ENCODE measurements around the gene USP4.
A peak's percentile ranks its signal among the peaks of the same experiment; 100 is the strongest.

Gene USP4

DNA sequence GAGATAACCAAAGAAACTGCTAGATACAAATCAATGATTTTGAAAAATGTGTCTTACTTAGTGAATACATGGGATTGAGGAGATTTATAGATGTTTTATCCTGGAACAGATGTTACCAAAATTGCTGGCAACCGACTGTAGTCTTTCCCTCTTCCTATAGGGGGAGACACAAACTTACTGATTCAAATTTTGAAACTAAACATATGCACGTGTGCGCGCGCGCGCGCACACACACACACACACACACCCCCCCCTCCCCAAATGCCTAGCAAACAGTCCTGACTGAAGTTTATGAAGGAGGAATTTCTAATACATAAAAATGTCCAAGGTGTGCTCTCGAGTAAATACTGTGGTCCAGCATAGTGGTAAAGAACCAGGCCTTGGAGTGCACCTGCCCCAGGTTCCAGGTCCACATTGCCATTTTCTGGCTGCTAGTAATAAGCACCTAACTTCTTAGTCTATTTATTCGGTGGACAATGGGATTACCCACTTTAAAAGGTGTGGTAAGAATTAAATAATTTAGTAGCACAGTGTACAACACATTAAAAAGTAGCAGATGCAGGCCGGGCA, 44.3 kb downstream of the USP4 start:
- DNase-seq = peak; percentile 28 to 58

DNA sequence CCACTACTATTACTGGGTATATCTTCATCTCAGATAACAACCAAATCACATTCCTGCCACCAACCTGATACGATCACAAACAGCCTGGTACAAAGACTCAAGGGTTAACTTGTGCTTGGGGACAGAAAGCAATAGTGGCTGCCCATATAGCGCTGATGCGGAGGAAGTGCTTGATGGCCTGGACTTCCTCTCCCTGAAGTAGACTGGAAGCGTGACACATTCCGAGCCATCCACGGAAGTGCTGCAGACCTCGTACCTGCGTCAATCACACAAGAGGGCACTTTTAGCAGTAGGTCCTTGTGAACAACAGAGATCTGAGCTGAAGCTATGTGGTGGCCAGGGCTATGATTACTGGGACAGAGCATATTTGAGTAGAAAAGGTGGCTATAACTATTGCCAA, 45.5 kb downstream of the USP4 start:
- DNase-seq = no peak

DNA sequence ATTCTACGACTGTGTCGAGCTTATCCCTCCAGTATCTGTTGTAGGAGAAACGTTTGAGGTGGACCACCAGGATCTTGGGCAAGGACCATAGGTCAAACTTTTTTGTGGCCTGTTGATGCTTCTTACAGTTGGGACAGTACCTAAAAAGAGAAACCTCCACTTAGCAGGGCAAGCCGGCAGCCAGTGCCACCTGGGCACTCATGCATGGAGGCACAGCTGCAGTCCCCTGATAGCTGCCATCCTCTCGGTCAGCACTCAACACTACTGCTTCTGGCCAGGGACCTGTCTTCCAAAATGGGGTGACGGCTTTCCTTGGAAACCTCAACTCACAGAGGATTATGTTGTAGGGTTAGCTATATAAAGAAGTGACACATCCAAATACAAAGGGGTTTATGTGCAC, 55.9 kb downstream of the USP4 start:
- DNase-seq = no peak

DNA sequence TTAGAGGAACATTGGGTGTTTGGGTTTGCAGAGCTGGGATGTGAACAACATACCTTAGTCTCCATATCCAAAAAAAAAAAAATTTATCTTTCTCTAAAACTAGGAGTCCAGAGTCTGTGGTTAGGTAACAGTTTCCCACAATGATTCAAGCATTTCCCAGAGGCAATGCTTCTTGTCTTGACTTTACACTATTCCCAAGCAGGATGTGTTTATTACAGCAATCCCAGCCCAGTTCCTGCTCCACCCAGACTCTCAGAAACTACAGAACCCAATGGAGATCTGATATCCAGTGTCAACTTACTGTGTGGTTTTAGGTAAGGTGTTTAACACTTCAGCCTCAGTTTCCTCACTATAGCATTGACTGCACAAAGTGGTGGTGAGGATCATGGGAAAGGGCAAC, 60.5 kb downstream of the USP4 start:
- no peak for DNase-seq

DNA sequence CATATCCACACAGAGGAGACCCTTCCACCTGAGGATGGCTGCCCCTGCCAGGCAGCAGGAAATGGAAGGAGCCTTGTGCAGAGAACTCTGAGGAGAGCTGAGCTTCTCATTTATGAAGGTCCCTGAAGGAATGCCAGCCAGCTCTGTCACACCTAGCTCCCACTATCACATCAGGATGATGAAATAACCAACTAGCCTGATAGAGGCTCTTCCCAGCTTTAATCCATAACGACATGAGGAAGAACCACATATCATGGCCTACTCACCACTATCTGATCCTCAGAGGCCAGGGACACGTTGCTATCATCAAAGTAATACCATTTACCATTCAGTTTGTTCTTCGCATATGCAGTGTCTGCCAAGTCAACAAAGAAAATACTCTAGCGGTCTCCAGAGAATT, 61.3 kb downstream of the USP4 start:
- no peak for DNase-seq

DNA sequence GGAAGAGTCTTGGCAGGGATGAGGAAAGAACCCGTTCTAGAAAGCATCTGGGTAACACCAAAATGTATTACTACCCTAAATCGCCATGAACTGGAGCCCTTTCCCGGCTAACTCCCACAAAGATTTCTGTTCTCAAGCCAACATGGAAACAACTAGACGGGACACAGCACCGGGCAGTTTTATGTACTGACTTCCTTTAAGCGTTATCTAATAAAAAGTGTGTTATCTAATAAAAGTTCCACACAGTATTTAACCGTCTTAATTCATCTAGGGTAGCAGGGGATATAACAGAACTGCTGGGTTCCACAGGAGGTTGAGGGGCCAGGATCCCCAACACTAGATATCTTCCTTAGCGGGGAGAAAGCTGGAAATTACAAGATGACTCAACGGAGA, 62.5 kb downstream of the USP4 start:
- no peak for DNase-seq

DNA sequence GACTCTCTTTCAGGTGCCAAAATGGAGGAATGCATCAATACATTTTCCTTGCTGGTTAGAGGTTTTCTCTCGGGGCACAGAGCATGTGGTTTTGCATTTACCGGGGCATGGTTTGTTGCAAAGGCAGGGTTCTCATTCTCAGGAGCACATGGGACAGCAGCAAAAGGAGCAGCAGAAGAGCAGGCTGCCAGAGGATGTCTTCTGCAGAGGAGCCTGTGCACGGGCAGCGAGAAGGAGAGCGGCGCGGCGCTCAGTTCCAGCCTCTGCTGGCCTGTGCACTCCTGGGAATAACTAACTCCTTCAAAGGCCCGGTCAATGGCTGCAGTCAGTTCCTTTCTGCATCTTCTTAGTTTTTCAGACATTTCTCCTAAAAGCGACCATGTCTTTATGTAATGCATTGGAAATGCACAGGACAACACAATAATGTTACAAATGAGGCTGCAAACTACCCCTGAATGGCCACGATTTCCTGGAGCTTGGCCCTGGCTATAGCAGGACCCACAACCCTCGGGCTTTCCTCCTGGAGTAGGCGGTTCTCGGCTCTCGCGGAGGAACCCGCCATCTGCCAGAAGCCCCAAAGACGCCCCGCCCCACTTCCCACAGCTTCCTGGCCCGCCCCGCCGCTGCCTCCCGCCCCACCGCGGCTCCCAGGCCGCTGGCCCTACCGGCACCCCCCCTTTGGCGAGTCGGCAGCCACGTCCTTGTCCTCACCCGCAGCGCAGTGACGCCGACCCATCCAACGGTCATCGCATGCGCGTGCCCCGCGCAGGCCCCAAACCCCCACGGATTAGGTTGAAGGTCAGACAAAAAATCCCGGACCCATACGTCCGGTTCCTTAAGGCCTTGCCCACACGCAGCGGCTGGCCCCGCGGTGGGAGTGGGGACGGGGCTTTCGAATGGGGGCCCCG, 63.1 kb downstream of the USP4 start, which contains the start of gene C3orf62:
TSS of gene C3orf62 (minus strand) at position 758 of the 908 bp plus-strand sequence. CDS start at position 398, 360 bp downstream.
- peak; percentile 68 to 70 for DNase-seq

DNA sequence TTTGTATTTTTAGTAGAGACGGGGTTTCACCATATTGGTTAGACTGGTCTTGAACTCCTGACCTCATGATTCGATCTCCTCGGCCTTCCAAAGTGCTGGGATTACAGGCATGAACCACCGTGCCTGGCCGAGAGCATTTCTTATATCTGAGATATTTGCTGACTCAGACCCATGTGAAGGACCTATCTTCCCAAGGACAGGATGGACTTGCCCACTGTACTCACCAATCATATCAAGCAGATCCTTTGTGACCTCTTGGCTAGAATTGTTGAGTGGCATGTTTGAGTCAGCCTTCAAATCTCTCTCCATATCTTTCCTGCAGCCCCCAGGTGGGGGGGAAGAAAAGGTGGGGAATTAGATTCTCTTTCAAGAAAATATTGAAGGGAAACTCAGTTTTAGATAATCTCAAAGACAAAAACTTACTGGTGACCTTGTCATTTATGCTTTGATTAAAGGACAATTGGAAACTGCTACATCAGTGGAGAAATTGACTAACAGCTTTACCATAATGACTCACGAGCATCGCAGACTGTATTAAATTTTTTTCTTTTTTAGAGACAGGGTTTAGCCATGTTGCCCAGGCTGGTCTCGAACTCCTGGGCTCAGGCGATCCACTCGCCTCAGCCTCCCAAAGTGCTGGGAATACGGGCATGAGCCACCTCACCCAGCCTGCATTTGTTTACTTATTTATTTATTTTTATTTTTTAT, 65.9 kb downstream of the USP4 start:
- no peak for DNase-seq

DNA sequence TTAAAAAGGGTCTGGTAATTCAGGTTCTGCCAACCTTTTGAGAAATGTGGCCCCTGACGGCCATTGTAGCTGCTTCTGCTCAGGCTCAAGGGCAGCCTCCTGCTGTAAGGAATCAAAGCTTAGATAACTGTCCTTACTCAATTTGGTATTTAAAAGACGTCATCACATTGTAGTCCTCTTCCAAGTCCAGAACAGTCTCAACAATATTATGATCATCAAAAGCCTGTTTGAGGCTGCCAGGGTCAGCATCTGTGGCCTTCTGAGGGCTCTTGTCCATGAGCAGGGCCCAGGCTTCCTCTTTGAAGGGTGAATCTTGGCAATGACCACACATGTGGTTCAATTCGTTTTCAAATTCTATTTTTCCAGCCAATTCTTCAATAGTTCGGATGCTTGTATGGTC, 68.8 kb downstream of the USP4 start:
- no peak for DNase-seq

DNA sequence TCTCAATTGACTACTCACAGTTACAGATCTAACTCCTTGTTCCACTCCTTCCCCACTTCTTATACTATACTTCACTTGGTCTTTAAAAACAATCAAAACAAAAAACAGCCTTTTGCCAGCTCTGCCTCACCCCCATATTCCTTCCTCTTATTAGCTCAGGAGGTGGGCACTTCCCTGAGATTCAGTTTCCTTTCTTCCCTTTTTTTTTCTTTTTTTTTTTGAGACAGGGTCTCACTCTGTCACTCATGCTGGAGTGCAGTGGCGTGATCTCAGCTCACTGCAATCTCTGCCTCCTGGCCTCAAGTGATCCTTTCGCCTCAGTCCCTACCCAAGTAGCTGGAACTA, 69.7 kb downstream of the USP4 start:
- no peak for DNase-seq

DNA sequence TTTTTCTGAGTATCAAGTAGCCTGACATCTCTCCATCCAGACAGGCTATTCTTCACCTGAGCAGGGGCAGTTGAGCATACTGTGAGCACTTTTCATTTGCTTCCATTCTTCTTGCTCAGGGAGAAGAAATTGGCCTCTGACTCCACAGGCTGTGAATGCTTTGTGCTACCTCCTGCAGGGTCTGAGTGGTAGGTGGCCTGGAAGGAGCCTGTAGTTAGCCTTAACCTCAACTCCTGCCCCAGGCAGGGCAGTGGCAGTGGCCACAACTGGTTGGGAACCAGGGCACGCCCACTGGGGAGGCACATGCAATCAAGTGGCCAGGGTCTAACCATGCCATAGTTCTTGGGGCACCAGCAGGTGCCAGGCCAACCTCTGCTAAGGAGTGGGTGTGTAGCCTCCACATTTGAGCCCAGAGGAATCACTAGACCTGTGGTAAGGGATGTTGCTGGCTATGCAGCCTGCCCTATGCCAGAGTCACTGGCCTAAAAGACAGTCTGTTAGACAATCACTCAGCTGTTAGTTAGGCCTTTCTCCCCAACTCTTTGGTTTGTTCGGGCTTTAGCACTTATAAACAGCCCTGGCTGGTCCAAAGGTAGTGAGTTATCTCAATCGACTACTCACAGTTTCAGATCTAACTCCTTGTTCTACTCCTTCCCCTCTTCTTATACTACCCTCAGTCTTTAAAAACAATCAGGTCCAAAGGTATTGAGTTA, 70.3 kb downstream of the USP4 start:
- DNase-seq = no peak

DNA sequence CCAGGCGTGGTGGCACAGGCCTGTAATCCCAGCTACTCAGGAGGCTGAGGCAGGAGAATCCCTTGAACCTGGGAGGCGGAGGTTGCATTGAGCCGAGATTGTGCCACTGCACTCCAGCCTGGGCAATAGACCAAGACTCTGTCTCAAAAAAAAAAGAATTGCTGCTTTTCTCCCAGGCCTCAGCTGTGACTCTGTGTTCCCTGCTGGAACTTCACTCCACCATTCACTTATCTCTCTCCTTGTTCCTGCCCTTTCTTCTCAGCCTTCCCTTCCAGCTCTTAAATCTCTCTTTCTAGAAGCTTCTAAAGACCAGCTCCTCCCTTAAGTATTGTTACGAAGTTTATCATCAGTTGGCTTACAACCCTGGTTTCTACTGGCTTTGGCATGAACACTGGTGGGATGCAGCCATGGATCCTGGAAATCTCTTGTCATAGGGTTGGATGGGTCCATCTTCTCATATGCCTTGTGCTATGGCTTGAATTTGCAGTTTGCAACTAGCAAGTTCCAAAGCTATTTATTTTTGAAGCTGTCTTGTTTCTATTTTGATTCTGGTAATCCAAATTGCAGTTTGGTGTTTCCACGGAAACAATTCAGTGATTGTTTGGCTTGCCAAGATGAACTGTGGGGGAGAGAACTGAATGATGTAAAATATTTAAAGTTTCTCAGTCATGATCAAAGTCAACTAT, 73.3 kb downstream of the USP4 start:
- no peak for DNase-seq

DNA sequence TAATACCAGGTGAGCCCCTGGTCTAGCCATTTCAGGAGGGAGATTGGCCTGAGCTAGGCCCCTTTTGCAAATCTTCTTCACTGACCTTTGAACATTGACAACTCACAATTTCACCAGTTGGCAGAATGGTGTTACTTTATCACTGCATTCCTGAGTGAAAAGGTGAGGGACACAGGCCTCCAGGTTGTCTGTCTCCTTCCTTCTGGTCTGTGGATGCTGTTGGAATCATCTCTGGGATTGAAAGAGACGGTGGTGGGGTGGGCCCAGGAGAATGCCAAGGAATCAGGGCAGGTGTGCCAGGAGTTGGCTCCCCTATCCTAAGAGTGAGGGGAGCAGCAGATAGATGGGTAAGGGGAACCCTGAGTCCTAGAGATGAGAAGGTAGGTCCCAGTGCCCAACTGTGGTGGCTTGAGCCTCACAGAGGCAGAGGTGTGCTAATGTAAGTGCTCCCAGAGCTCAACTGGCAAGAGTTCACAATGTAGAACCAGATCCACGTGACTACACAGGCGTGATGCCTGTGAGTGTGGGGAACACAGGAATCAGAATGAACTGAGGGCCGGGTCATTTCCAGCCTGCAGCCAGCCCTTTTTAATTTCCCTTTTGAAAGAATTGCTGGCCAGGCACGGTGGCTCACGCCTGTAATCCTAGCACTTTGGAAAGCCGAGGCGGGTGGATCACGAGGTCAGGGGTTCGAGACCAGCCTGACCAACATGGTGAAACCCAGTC, 74.0 kb downstream of the USP4 start:
- no peak for DNase-seq

DNA sequence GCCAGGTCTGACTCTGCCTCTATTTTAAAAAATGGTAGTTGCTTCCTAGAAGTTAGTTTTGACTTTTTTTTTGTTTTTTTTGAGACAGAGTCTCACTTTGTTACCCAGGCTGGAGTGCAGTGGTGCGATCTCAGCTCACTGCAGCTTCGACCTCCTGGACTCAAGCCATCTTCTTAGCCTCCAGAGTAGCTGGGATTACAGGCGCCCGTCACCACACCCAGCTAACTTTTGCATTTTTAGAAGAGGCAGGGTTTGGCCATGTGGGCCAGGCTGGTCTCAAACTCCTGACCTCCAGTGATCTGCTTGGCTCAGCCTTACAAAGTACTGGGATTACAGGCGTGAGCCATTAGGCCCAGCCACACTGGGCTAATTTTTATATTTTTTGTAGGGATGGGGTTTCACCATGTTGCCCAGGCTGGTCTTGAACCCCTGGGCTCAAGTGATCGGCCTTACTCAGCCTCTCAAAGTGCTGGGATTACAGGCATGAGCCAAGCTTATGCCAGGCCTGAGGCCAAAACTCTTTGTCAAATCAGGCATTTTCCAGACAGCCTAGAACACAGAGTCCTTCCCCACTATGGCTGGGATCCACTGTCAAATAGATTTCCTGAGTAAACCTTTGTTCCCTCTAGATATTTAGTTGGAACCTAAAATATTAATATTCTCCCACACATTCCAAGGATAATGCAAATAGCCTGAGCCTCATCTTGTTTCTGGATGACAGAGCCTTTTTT, 76.5 kb downstream of the USP4 start:
- DNase-seq = no peak

DNA sequence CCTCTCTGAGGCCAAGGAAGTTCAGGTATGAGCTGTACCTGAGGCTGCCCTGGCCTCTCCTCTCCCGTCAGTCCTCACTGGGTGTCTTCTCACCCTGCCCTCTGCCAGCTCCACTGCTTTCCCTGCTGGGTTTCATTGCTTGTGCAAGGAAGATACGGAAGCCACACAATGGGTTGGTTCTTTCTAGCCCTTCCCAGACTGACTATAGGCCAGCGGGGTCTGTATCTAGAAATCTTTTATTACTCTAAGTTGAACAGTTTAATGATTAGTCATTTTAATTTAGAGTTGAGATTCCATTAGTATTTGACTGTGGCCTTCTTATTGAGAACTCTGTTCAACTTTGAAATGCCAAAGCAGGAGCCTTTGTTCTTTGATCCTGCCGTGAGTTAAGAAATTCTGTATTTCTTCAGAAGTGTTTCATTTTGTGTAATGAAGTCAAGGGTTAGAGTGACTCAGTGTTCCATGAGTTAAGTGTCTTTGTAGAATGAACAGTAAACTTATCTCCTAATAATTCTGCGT, 79.0 kb downstream of the USP4 start:
- DNase-seq = no peak

DNA sequence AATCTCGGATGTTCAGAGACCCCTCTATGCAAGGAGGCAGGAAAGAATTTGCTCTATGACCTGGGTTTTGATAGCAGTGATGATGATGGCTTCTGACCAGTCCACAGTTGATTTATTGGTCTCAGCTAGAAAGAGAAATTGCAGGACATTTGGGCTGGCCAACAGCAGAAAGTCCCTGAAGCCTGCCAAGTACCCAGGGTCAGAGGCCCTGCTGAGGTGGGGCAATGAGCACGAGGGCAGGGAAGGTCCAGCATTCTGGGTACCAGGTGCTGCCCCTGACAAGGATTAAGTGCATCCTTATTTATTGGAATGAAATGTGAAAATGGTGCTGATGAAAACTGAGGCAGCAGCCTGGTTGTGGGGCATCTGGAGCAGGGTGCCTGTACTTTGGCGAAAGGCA, 82.7 kb downstream of the USP4 start:
- DNase-seq = no peak

DNA sequence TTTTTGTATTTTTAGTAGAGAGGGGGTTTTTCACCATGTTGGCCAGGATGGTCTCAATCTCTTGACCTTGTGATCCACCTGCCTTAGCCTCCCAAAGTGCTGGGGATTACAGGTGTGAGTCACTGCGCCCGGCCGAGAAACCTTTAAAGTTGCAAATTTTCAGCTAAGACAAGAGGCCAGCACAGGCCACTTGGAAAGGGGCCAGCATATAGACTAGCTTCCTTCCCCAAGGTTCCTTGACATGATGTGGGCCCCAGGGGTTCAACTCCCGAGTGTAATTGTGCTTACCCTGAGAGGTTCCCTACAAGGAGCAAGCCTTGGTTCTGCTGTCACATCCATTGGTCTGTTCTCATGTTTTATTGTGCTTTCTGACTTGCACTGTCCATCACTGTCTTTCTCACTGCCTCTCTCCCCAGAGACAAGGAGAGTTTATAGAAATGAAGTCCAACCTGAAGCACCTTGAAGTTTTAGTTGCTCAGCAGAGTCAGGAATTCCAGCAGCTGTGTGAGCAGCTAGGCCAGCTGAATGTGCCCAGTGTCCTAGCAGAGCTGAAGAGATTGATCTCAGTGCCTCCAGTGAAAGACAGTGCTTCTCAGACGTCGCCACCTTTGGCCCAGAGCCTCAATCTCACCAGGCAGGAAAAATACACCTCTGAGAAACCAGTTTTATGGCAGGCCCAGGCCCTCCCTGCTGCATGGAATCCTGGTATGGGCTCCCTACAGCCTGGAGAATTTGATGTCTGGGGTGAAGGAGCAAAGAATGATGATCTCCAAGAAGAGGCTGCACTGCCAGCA, 83.9 kb downstream of the USP4 start:
- DNase-seq = no peak

DNA sequence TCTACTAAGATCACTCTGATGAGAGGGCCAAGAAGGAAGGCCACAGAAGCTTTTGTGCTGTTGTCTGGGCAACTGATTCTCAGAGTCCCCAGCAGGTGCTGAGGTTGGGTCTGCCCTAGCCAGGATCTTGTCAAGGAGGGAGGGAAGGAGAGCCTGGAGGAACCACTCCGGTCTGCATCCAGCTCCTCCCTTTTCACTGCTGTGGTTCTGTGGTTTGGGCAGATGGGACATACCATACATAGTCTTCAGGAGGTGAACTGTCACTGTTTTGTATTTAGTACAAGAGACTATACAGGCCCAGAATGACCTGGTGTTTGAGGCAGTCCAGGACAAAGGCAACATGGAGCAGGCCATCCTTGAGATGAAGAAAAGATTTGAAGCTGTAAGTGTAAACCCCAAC, 84.7 kb downstream of the USP4 start:
- no peak for DNase-seq

DNA sequence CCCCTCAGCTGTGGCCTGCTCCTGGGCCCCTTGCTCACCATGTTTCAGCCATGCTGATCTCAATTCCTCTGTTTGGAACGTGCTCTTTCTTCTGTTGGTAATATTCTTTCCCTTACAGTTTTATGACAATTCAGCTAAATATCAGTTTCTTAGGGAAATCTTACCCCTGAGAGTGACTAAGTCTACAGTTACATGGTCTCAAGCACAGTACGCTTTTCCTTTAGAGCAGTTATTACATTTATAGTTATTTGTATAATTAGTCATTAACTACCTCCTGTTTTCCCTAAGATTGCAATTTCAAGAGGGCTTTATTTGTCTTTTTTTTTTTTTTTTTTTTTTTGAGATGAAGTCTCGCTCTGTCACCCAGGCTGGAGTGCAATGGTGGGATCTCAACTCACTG, 86.3 kb downstream of the USP4 start:
- no peak for DNase-seq

DNA sequence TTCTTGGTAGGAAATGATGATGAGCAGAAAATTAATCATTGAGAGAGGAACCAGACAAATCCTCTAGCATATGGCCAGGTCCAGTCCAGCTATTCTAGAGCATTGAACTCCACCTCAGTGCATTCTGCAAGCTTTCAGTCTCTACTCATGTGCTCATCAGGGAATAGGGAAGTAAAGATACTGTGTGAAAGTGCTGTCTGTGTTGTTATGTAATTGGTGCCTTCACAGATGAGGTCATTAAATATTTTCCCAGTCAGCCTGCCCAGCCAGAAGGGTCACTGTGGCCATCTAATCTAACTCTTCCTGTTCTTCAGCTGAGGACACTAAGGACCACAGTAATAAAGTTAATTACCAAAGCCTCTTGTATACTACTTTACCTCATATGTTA, 91.0 kb downstream of the USP4 start:
- peak; percentile 4 to 45 for DNase-seq

Measured in CD4-positive, alpha-beta T cell treated with Interleukin-1 beta for 1 hour (primary cell).